ENCODE measurements around the gene FFAR1. TPM values are rescaled to one million over a fixed set of nuclear protein-coding genes. Genes with fewer than 3 reads are reported as not detected.
"Not testable (repeated sequence)": the region's sequence is repeated elsewhere in the genome, so short reads cannot be mapped to it uniquely, and the experiment has no call there.

FFAR1 gene
- total RNA-seq, 1 donor from 2014 or later = not detected

- DNase-seq (ENCODE audit: low read depth) = no peak
Measured at GRCh38 chr19:35341006-35341405, 6.7 kb upstream of the FFAR1 start.

GRCh38 chr19:35341565-35342225 lies 6.0 kb upstream of the FFAR1 start:
- DNase-seq (ENCODE audit: low read depth) = no peak

- DNase-seq (ENCODE audit: low read depth) = no peak
Measured at GRCh38 chr19:35342430-35342829, 5.3 kb upstream of the FFAR1 start.

- DNase-seq (ENCODE audit: low read depth) = no peak
Measured at GRCh38 chr19:35344511-35345031, 3.1 kb upstream of the FFAR1 start.

- no peak for DNase-seq (ENCODE audit: low read depth)
Measured at GRCh38 chr19:35345671-35346111, 2.0 kb upstream of the FFAR1 start.

- no peak for DNase-seq (ENCODE audit: low read depth)
Measured at GRCh38 chr19:35346193-35347052, 1.3 kb upstream of the FFAR1 start.

GRCh38 chr19:35347930-35348298 lies 212 bp downstream of the FFAR1 start:
- no peak for DNase-seq (ENCODE audit: low read depth)

DNA sequence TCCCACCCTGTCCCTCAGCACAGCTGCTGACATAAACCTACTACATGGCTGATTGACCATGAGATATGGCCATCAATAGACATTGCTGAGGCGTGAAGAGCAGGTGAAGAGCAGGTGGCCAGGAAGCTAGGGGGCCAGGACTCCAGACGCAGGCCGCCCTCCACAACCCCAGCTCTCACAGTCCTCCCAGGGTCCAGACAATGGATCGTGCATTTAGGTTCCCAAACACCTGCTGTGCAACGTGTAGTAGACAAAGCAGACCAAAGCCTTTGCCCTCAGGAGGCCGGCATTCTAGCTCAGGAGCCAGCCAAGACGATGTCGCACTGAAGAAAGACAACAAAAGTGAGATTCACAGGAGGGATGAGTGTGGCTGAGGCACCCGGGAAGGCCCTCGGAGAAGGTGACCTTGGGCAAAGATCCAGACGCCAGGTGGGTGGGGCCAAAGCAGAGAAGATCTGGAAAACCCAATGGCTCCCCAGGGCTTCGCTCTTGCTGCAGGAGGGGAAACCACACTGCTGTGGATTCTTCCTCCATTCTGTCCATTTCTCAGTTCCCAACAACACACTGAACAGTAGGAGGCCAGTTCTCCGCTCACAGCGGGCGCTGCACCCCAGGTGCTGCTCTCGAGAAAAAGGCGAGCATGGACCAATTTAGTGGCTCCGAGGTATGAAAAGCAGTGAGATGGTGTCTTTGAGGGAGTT lies 1.4 kb downstream of the FFAR1 start:
- no peak for DNase-seq (ENCODE audit: low read depth)

- DNase-seq (ENCODE audit: low read depth) = no peak
Measured at GRCh38 chr19:35349614-35350521, 2.2 kb downstream of the FFAR1 start.

GRCh38 chr19:35350591-35350990 lies 2.9 kb downstream of the FFAR1 start:
- DNase-seq (ENCODE audit: low read depth) = no peak

GRCh38 chr19:35351411-35352176 lies 3.9 kb downstream of the FFAR1 start:
- DNase-seq (ENCODE audit: low read depth) = no peak

GRCh38 chr19:35352177-35352447 lies 4.4 kb downstream of the FFAR1 start:
- DNase-seq (ENCODE audit: low read depth) = no peak

GRCh38 chr19:35352448-35353304 lies 5.0 kb downstream of the FFAR1 start:
- peak; percentile 69 for DNase-seq (ENCODE audit: low read depth)

DNA sequence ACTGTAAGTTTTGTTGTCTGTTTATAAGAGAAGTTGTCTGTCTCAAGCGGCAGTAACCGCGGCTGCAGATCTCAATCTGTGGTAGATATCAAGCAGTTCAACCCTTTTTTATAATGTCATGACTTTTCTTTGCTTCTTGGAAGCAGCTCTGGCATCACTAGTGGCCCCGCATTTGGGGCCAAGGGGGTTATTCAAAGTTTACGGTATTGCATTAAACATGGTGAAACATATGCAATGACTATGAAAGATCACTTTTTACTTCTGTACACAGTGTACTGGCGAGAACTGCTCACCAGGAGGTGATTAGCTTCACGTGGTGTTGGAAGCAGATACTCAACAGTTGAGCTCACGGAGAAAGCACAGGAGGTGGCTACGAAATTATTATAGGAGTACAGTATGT lies 5.9 kb downstream of the FFAR1 start:
- DNase-seq (ENCODE audit: low read depth) = no peak

DNA sequence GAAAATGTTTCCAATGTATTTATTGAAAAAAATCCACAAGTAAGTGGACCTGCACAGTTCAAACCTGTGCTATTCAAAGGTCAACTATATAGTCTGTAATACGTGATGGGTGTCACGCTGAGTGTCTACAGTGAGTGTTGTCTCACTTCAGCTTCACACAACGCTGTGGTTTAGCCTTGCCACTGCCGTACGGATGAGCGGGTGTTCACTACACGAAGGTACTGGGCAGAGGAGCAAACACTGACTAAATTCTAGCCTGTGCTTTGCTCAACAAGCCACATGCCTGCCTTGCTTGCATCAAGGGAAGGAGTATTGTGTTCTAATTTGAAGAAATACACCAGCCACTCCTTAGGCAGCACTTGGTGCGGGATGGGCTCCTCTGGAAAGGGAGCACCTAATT lies 7.2 kb downstream of the FFAR1 start:
- no peak for DNase-seq (ENCODE audit: low read depth)

DNA sequence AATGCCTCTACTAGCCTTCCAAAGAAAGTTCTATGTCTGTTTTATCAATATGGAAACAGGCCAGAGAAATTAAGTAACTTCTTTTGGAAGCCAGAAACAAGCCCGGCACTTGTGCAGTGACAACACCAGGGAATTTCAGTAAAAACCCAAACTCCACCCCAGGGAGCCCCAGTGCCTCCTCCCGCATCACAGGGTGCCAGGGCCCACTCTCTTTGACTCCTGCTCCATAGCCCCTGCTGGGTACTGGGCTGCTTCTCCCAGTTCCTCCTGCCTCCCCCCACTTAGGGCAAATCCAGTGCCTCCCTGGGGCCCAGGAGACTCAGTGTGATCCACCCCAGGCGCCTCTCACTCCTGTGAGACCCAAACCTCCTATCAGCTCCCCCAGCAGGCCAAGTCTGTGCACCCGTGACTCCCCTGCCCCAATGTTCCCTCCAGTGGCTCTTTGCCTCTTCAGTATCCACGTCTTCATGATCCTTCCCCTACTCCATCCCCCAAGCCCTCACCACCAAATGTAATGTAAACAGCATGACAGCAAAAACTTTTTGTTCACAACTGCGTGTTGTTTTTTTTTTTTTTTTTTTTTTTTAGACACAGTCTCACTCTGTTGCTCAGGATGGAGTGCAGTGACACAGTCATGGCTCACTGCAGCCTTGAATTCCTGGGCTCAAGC lies 8.2 kb downstream of the FFAR1 start:
- DNase-seq (ENCODE audit: low read depth) = no peak

DNA sequence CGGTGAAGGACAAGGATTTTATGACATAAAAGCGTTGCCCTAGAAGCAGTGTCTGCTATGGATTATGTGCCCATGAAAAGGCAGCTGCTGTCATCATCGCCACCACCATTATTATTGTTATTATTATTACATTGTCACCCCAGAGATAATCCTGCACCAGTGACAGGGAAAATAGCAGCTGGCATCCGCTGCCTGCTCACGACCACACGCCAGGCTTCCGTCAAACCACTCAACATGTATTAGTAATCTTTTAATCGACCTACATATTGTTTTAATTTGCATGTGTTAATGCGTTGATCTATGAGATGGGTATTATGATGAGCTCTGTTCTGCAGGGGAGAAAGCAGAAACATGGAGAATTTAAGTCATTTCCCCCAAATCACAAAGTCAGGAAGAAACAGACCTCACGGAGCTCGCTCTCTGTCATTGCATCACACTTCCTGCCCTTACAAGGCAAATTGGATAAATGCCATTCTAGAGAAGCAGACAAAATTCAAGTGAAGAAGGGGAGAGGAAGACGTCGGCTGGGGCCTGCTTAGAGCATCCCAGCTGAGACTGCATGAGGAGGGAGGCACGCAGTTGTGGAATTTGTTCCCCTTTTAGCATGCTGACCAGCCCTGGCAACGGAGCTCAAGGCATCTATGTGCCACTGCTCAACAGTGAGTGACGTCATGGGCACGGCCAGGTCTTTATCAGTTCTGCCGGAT lies 10.3 kb downstream of the FFAR1 start, which contains the start of gene FFAR3:
FFAR3 (plus strand) TSS at position 594 of the 707 bp plus-strand sequence. CDS start 431 bp downstream, outside the sequence.
- peak; percentile 3 for DNase-seq (ENCODE audit: low read depth)

DNA sequence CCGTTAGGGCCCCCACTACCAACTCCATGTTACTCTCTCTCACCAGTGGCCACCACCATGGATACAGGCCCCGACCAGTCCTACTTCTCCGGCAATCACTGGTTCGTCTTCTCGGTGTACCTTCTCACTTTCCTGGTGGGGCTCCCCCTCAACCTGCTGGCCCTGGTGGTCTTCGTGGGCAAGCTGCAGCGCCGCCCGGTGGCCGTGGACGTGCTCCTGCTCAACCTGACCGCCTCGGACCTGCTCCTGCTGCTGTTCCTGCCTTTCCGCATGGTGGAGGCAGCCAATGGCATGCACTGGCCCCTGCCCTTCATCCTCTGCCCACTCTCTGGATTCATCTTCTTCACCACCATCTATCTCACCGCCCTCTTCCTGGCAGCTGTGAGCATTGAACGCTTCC lies 11.1 kb downstream of the FFAR1 start:
- not testable (repeated sequence) for DNase-seq (ENCODE audit: low read depth)

Measured in myocyte (in vitro differentiated cells).